Measurements from ENCODE around the gene TXNDC5.

The TXNDC5 gene

DNA sequence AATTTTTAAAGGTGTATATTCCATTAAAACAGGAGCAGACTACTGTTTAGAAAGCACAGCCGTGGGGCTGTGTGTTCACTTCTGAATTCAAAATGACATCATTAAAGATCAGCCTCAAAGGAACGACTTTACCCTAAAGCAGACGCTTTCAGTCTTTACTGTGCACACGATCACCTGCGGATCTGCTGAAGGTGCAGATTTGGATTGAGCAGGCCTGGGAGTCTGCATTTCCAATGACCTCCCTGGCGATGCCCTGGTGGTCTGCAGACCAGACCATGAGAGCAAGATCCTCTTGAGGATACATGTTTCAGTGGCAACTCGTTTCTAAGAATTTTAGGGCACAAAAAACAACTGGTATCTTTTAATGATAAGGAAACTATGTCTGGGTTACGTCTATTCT is 27.2 kb downstream of the TXNDC5 start:
- no peak for DNase-seq (ENCODE audit: extremely low spot score)
- CTCF ChIA-PET = no interaction called here
- TF ChIP-seq FOXA1 (IDR thresholded peaks at IDR 0.05) = no peak
- no peak for TF ChIP-seq NFRKB (IDR thresholded peaks at IDR 0.05)
- no peak for TF ChIP-seq CTBP1 (IDR thresholded peaks at IDR 0.05; ENCODE audit: borderline replicate concordance)
- TF ChIP-seq L3MBTL2 (conservative IDR thresholded peaks at IDR 0.05) = no peak
- TF ChIP-seq BHLHE40 (IDR thresholded peaks at IDR 0.05; ENCODE audit: borderline replicate concordance) = no peak
- TF ChIP-seq TARDBP (IDR thresholded peaks at IDR 0.05) = no peak
- TF ChIP-seq, protein P1, sequence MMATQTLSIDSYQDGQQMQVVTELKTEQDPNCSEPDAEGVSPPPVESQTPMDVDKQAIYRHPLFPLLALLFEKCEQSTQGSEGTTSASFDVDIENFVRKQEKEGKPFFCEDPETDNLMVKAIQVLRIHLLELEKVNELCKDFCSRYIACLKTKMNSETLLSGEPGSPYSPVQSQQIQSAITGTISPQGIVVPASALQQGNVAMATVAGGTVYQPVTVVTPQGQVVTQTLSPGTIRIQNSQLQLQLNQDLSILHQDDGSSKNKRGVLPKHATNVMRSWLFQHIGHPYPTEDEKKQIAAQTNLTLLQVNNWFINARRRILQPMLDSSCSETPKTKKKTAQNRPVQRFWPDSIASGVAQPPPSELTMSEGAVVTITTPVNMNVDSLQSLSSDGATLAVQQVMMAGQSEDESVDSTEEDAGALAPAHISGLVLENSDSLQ (IDR thresholded peaks at IDR 0.05) = no peak
- TF ChIP-seq ZNF384 (IDR thresholded peaks at IDR 0.05) = no peak
- no peak for TF ChIP-seq ARNT (IDR thresholded peaks at IDR 0.05)
- TF ChIP-seq SUZ12 (IDR thresholded peaks at IDR 0.05) = no peak
- no peak for TF ChIP-seq SP1 (IDR thresholded peaks at IDR 0.05)
- no peak for TF ChIP-seq LEF1 (IDR thresholded peaks at IDR 0.05; ENCODE audit: borderline replicate concordance)
- no peak for TF ChIP-seq FOXK2 (IDR thresholded peaks at IDR 0.05)
- no peak for TF ChIP-seq HDGF (IDR thresholded peaks at IDR 0.05; ENCODE audit: borderline replicate concordance)
- TF ChIP-seq ELF4 (IDR thresholded peaks at IDR 0.05) = no peak
- no peak for TF ChIP-seq FOXM1 (IDR thresholded peaks at IDR 0.05; ENCODE audit: borderline replicate concordance)
- POLR2A ChIA-PET = no interaction called here

DNA sequence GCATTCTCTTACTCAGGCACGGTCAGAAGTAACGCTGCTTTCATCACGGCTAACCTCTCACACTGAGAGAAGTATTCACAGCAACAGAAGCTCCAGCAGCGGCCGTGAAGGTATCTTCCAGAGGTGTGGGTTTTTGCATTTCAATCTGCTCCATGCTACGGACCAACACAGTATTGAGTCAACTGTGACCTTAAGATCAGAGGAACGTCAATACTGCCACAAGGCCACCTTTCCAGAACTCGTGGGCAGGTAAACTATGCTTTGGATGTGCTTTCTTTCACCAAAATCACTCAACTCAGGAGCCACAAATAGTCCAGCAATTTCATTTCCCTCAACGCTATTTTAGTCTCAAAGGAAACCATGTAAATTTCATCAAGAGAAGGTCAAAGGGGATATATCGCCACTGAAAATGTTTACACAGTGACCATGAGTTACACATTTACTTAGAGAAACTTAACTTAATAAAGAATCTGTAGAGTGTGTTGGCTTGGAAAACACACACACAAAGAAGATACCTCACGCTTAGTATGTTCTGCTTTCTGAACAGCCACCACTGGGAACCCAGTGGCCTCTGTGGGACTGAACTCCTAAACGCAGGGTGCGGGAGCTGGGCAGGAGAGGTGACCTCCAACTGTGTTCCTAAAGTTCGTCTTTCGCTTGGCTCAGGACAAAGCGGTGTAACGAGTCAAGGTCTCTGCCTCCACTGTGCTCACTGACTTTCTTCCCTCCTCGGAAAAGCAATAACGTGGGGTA is 27.9 kb downstream of the TXNDC5 start:
- POLR2A ChIA-PET = no interaction called here
- no peak for TF ChIP-seq HDGF (IDR thresholded peaks at IDR 0.05; ENCODE audit: borderline replicate concordance)
- no peak for TF ChIP-seq L3MBTL2 (conservative IDR thresholded peaks at IDR 0.05)
- TF ChIP-seq LEF1 (IDR thresholded peaks at IDR 0.05; ENCODE audit: borderline replicate concordance) = no peak
- no peak for TF ChIP-seq ELF4 (IDR thresholded peaks at IDR 0.05)
- no peak for TF ChIP-seq FOXK2 (IDR thresholded peaks at IDR 0.05)
- TF ChIP-seq SUZ12 (IDR thresholded peaks at IDR 0.05) = no peak
- TF ChIP-seq NFRKB (IDR thresholded peaks at IDR 0.05) = no peak
- no peak for TF ChIP-seq ZNF384 (IDR thresholded peaks at IDR 0.05)
- no peak for TF ChIP-seq CTBP1 (IDR thresholded peaks at IDR 0.05; ENCODE audit: borderline replicate concordance)
- TF ChIP-seq BHLHE40 (IDR thresholded peaks at IDR 0.05; ENCODE audit: borderline replicate concordance) = no peak
- TF ChIP-seq, protein P1 (IDR thresholded peaks at IDR 0.05) = no peak
- no peak for TF ChIP-seq FOXM1 (IDR thresholded peaks at IDR 0.05; ENCODE audit: borderline replicate concordance)
- TF ChIP-seq TARDBP (IDR thresholded peaks at IDR 0.05) = no peak
- no peak for TF ChIP-seq FOXA1 (IDR thresholded peaks at IDR 0.05)
- no peak for TF ChIP-seq ARNT (IDR thresholded peaks at IDR 0.05)
- no peak for TF ChIP-seq SP1 (IDR thresholded peaks at IDR 0.05)
- no peak for DNase-seq (ENCODE audit: extremely low spot score)
- CTCF ChIA-PET = no interaction called here

DNA sequence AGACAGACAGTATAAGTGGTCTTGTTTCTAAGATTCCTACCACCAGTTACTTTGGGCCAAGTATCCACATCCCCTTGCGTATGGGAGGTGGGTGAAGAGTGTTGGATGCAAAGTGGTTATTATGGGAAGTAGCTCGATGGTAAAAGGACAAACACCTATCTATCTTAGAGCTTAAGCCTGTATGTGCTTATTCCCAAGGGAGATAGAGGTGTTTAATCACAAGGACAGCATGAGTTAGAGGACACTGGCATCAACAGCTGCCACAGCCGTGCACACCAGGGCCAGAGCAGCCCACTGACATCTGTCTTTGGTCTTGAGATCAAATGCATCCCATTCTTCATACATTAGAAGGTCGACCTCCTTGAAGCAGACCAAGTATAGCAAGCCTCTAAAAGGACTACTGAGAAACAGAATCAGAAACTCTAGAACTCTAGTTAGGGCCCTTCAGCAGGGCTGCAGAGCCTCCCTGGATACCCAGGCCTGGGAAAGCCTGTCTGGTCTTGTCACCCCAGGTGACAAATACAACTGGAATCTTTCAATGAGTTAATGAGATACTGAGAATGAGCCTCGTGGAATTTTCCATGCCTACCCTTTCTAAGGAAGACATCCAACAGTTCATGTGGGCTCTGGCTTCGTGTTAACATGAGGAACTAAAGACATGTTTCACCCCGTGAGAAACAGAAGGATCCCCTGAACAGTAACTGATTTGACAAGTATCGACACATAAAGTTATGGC is 28.7 kb downstream of the TXNDC5 start:
- no peak for TF ChIP-seq L3MBTL2 (conservative IDR thresholded peaks at IDR 0.05)
- no peak for TF ChIP-seq SUZ12 (IDR thresholded peaks at IDR 0.05)
- no peak for DNase-seq (ENCODE audit: extremely low spot score)
- ChIA-PET CTCF (no interaction called here), POLR2A (no interaction called here)

DNA sequence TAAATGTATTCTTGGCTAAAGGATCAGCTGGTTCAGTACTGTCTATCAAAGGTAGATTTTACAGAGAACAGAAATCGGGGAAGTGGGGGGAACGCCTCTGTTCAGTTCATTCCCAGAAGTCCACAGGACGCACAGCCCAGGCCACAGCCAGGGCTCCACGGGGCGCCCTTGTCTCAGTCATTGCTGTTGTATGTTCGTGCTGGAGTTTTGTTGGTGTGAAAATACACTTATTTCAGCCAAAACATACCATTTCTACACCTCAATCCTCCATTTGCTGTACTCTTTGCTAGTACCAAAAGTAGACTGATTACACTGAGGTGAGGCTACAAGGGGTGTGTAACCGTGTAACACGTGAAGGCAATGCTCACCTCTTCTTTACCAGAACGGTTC is 29.9 kb downstream of the TXNDC5 start:
- TF ChIP-seq LEF1 (IDR thresholded peaks at IDR 0.05; ENCODE audit: borderline replicate concordance) (no peak), FOXM1 (IDR thresholded peaks at IDR 0.05; ENCODE audit: borderline replicate concordance) (no peak), ARNT (IDR thresholded peaks at IDR 0.05) (no peak), FOXK2 (IDR thresholded peaks at IDR 0.05) (no peak), CTBP1 (IDR thresholded peaks at IDR 0.05; ENCODE audit: borderline replicate concordance) (no peak), ELF4 (IDR thresholded peaks at IDR 0.05) (no peak), FOXA1 (IDR thresholded peaks at IDR 0.05) (no peak), SP1 (IDR thresholded peaks at IDR 0.05) (no peak), L3MBTL2 (conservative IDR thresholded peaks at IDR 0.05) (no peak)
- no peak for DNase-seq (ENCODE audit: extremely low spot score)
- ChIA-PET CTCF (interaction anchor here (0.7 kb wide), 1 partner anchor 668 kb away, joined by 4 read pairs; no protein-coding TSS in a partner anchor), POLR2A (no interaction called here)

DNA sequence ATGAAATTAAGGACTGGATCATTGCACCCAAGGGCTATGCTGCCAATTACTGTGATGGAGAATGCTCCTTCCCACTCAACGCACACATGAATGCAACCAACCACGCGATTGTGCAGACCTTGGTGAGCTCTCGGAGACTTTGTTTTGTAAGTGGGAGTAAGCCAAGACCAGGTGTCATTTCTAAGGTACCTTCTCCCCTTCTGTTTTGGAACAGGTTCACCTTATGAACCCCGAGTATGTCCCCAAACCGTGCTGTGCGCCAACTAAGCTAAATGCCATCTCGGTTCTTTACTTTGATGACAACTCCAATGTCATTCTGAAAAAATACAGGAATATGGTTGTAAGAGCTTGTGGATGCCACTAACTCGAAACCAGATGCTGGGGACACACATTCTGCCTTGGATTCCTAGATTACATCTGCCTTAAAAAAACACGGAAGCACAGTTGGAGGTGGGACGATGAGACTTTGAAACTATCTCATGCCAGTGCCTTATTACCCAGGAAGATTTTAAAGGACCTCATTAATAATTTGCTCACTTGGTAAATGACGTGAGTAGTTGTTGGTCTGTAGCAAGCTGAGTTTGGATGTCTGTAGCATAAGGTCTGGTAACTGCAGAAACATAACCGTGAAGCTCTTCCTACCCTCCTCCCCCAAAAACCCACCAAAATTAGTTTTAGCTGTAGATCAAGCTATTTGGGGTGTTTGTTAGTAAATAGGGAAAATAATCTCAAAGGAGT is 30.4 kb downstream of the TXNDC5 start:
- ChIA-PET CTCF (interaction anchor here (1.5 kb wide), 1 partner anchor 157 kb away, joined by 4 read pairs; no protein-coding TSS in a partner anchor), POLR2A (no interaction called here)
- no peak for DNase-seq (ENCODE audit: extremely low spot score)
- TF ChIP-seq ZNF384 (IDR thresholded peaks at IDR 0.05) (no peak), LEF1 (IDR thresholded peaks at IDR 0.05; ENCODE audit: borderline replicate concordance) (no peak), BHLHE40 (IDR thresholded peaks at IDR 0.05; ENCODE audit: borderline replicate concordance) (no peak)

DNA sequence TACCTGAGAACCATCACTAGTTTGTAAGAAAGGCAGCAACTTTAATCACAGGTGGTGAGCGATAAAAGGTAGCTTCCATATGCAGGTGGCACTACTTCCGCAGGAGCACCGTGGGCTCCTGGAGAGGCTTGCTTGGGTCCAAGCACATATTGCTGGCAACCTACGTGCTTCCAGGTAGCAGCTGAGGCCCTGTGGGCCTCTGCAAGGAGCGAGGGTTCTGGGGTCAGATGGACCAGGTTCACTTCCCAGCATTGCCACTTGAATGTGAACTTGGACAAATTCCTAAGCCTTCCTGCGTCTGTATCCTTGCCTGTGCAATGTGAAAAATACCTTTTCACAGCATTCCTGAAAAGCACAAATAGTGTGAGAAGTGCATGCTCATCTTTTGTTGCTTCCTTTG is 31.0 kb downstream of the TXNDC5 start:
- DNase-seq (ENCODE audit: extremely low spot score) = no peak
- ChIA-PET CTCF (interaction anchor here (1.5 kb wide), 1 partner anchor 156 kb away, joined by 4 read pairs; no protein-coding TSS in a partner anchor), POLR2A (no interaction called here)
- no peak for TF ChIP-seq SUZ12 (IDR thresholded peaks at IDR 0.05)
- no peak for TF ChIP-seq ZNF384 (IDR thresholded peaks at IDR 0.05)
- TF ChIP-seq FOXK2 (IDR thresholded peaks at IDR 0.05) = no peak
- TF ChIP-seq LEF1 (IDR thresholded peaks at IDR 0.05; ENCODE audit: borderline replicate concordance) = no peak
- TF ChIP-seq HDGF (IDR thresholded peaks at IDR 0.05; ENCODE audit: borderline replicate concordance) = no peak
- no peak for TF ChIP-seq SP1 (IDR thresholded peaks at IDR 0.05)
- TF ChIP-seq NFRKB (IDR thresholded peaks at IDR 0.05) = no peak
- TF ChIP-seq FOXA1 (IDR thresholded peaks at IDR 0.05) = no peak
- no peak for TF ChIP-seq TARDBP (IDR thresholded peaks at IDR 0.05)
- TF ChIP-seq ARNT (IDR thresholded peaks at IDR 0.05) = no peak
- TF ChIP-seq, protein P1 (IDR thresholded peaks at IDR 0.05) = no peak
- TF ChIP-seq FOXM1 (IDR thresholded peaks at IDR 0.05; ENCODE audit: borderline replicate concordance) = no peak
- no peak for TF ChIP-seq CTBP1 (IDR thresholded peaks at IDR 0.05; ENCODE audit: borderline replicate concordance)
- TF ChIP-seq BHLHE40 (IDR thresholded peaks at IDR 0.05; ENCODE audit: borderline replicate concordance) = no peak
- no peak for TF ChIP-seq L3MBTL2 (conservative IDR thresholded peaks at IDR 0.05)
- TF ChIP-seq ELF4 (IDR thresholded peaks at IDR 0.05) = no peak
